Measurements from ENCODE around the gene COPA. TPM values are rescaled to one million over a fixed set of nuclear protein-coding genes. Genes with fewer than 3 reads are reported as not detected.

COPA gene
- total RNA-seq, 1 experiment from 2014 or later = 227 TPM

- no peak for DNase-seq (ENCODE audit: low read depth)
These were observed 20.0 kb upstream of the COPA start for GRCh38 chr1:160363010-160363409.

GRCh38 chr1:160362168-160362957 lies 19.3 kb upstream of the COPA start:
- no peak for DNase-seq (ENCODE audit: low read depth)

DNA sequence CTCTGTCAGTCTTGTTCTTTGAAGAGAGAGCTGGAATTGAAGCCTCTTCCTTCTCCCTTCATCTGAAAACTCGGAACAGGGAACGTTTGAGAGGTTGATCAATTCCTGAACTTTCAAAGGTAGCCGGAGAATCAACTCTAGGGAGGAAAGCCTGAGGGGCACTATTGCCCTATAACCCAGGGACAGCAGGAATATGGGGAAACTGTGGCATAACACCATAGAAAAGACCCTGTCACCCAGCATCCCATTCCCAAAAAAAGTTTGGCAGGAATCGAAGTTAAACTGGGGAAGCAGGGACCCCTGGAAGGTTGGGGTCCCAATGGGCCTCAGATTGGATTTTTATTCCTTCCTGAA lies 18.7 kb upstream of the COPA start:
- no peak for DNase-seq (ENCODE audit: low read depth)

- no peak for DNase-seq (ENCODE audit: low read depth)
These were observed 18.1 kb upstream of the COPA start for GRCh38 chr1:160361199-160361598.

DNA sequence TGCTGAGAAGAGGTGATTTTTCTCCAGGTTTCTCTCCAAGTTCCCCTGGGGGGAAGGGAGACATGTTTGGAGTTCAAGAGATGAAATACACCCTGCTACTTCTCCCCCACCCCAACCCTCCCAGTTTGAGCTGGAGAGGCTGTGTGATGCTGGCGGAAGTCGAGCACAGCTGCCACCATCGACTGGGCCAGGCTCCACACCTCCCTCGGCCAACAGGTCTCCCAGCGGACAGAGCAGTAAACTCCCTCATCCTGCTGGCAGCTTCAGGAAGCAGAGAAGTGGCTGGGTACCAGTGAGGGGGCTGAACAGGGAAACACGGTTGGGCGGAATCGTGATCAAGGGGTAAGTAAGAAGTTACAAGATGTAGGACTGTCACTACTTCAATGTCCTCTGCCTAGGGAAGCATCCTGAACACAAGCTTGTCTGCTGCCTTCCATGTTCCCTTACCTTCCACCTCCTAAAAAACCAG lies 17.2 kb upstream of the COPA start:
- DNase-seq (ENCODE audit: low read depth) = no peak

DNA sequence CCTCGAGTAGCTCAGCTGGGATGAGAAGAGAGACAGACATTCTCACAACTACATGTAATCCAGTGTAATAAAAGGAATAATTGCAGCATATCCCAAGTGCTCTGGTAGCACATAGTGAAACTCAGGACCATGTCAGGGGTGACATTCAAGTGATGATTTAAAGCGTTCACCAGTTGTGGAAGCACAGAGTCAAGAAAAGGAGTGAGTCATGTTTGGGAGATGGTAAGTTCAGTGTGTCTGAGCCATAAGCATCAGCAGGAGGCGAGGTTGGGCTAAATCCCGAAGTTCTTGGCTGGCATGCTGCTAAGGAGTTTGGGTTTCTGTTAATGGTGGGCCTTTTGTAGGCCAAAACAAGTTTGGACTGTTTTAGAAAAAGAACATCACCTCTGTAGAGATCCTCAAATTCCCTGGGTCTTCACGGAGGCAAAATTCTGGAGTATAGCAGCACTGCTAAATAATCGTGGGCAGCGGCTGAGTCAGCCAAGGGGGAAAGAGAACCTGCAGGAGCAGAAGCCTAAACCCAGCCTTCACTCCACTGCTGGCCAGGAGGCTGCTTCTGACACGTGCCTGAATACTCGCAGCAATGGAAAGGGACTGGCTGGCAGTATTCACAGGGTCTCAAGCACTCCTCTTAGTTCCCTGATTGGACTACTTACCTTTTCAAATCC lies 16.6 kb upstream of the COPA start:
- peak; percentile 9 for DNase-seq (ENCODE audit: low read depth)

GRCh38 chr1:160358073-160358472 lies 15.0 kb upstream of the COPA start:
- DNase-seq (ENCODE audit: low read depth) = no peak

DNA sequence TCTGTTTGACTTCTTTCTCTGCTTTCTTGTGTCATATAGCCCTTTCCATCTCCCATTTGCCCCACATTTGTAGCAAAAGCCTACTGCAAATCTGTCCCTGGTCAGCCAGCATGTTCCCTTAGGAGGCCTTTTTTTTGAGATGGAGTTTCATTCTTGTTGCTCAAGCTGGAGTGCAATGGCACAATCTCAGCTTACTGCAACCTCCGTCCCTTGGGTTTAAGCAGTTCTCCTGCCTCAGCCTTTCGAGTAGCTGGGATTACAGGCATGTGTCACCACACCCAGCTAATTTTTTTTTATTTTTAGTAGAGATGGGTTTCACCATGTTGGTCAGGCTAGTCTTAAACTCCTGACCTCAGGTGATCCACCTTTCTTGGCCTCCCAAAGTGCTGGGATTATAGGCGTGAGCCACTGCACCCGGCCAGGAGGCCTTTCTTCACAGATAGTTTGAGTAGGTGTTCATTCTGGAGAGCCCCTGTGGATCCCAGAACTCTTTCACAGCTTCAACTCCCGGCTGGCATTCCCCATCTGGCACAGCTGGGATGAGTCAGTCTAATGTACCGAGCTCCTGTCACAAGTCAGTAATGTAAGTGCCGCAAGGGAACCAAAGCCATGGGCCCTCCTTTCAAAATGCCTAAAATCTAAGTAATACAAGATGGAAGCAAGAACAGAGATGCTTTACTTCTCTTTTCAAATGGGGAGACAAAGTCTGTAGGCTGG lies 14.4 kb upstream of the COPA start:
- no peak for DNase-seq (ENCODE audit: low read depth)

DNA sequence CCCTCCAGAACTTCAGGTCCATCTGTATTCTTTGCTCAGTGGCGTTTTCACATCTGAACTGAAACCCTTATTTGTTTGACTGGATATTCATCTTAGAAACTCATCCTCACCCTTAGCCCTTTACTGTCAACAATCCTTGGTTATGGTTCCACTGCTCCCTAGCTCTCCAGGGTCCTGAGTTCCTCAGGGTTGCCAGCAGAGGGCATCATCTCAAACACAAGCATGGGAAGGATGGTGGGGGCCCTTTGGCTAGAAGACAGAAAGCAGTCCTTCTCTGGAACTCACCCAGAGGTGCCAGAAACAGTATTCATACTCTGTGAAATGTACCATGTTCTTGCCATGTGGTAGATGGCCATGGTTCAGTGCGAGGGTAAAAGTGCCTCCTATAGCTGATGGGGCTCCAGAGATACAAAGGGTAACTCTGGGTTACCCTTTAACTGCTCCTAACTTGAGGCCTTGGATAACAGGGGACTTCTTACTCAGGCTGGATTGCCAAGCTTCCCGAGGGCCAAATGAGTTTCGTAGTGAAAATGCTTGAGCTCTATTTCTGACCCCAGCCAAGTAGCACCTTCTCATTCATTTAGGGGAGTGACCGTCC lies 11.4 kb upstream of the COPA start:
- DNase-seq (ENCODE audit: low read depth) = peak; percentile 18

- no peak for DNase-seq (ENCODE audit: low read depth)
These were observed 10.2 kb upstream of the COPA start for GRCh38 chr1:160353223-160353622.

- DNase-seq (ENCODE audit: low read depth) = no peak
These were observed 9.5 kb upstream of the COPA start for GRCh38 chr1:160352555-160352954.

DNA sequence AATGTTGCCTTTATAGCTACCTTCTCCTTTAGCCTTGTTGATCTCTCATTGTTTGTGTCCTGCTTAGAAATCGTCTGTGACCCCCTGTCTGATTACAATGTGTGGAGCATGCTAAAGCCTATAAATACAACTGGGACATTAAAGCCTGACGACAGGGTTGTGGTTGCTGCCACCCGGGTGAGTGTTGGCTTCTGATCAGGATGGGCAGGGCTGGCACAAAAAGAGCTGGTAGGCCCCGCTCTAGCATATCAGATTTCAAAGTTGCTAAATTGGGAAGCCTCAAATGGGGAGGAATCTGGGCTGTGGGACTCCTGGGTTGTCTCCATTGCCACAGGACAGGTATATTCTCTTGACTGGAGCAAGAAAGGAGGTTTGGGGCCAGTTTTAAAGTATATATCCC lies 8.6 kb upstream of the COPA start:
- DNase-seq (ENCODE audit: low read depth) = no peak

DNA sequence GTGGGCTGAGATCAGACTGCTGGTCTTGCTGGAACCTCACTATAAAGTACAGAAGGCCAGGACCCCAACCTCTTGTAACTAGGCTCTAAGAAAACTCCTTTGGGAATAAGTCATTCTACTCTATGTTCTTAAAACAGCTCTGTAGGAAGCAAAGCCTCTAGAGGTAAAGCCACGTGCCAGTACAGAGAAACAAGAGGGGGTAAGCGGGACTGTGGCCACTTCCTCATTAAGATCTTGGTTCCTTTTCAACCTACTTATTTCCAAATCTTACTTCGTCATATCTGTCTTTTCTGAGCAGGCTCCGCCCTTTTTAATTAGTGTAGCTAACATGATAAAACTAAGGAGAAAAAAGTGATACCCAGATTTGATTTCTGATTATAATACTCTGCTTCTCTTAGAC lies 3.9 kb upstream of the COPA start:
- DNase-seq (ENCODE audit: low read depth) = no peak

- no peak for DNase-seq (ENCODE audit: low read depth)
These were observed 3.4 kb upstream of the COPA start for GRCh38 chr1:160346463-160346862.

- DNase-seq (ENCODE audit: low read depth) = no peak
These were observed 1.9 kb upstream of the COPA start for GRCh38 chr1:160344936-160345335.

GRCh38 chr1:160344241-160344640 lies 1.2 kb upstream of the COPA start:
- no peak for DNase-seq (ENCODE audit: low read depth)

GRCh38 chr1:160342526-160342925 lies 524 bp downstream of the COPA start:
- DNase-seq (ENCODE audit: low read depth) = peak; percentile 18

GRCh38 chr1:160340866-160341265 lies 2.2 kb downstream of the COPA start:
- DNase-seq (ENCODE audit: low read depth) = no peak

- DNase-seq (ENCODE audit: low read depth) = no peak
These were observed 2.9 kb downstream of the COPA start for GRCh38 chr1:160340146-160340545.

GRCh38 chr1:160338580-160338979 lies 4.5 kb downstream of the COPA start:
- no peak for DNase-seq (ENCODE audit: low read depth)

DNA sequence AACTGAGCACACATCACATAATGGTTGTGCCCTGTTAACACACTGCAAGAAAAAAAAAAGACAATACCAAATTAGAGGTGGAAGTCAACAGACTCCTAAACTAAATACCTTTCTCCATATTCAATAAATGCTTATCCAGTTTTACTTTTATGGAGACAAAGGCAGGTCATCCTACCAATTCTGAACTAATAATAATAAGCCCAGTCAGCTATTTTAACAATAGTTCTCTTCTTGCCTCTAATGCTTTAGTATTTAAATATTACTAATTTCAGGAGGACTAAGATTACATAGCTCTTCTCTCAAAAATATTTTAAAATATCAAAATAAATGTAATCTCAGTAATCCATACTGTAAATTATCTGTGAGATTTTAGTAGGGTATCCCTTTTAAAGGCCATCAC lies 10.5 kb downstream of the COPA start:
- no peak for DNase-seq (ENCODE audit: low read depth)

GRCh38 chr1:160330119-160330518 lies 12.9 kb downstream of the COPA start:
- DNase-seq (ENCODE audit: low read depth) = peak; percentile 4
